ENCODE measurements around the gene TBC1D9B. TPM values are rescaled to one million over a fixed set of nuclear protein-coding genes. Genes with fewer than 3 reads are reported as not detected.

TBC1D9B gene
- total and polyA plus RNA-seq, 2 experiments from 2014 or later = 77.0 to 97.3 TPM

DNA sequence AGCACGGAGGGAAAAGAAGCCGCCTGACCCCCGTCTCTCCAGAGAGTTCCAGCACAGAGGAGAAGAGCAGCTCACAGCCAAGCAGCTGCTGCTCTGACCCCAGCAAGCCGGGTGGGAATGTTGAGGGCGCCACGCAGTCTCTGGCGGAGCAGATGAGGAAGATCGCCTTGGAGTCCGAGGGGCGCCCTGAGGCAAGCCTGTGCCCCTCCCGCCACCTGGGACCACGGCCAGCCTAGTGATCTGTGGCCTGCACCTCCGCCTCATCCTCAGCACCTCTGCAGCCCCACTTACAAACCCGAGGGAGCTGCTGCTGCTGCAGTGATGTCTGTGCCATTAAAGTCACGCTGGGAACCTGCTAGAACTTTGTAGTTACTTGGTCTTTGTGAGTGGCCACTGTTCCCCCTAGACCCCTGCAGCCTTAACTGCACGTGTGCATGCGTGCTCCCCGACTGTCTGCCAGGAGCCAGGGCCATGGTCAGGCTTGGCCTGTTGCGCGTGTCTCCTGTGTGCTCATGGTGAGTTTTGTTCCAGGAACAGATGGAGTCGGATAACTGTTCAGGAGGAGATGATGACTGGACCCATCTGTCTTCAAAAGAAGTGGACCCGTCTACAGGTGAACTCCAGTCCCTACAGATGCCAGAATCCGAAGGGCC, 74.5 kb downstream of the TBC1D9B start:
- 90% methylated on average over 23 of the region's 23 CpGs for WGBS (ENCODE audit: low lambda C conversion rate, missing lambda C conversion rate)
- DNase-seq (ENCODE audit: low spot score) = no peak
- Histone ChIP-seq H3K27ac (no peak overlapping the region), H3K4me2 (no peak overlapping the region), H3K4me3 (no peak overlapping the region), H3K27me3 (no peaks in the 10 kb centered on the region), H3K9me3 (ENCODE audit: low read depth) (no peaks in the 10 kb centered on the region), H3K9me2 (replicated peaks; ENCODE audit: insufficient read depth) (no peaks in the 10 kb centered on the region), H2AFZ (no peak overlapping the region), H4K20me1 (ENCODE audit: insufficient read depth, poor library complexity, severe bottlenecking) (peaks cover 39% of the 10 kb centered on the region), H3K4me1 (ENCODE audit: insufficient read depth) (no peaks in the 10 kb centered on the region), H3K79me2 (peaks cover 12% of the 10 kb centered on the region), H3K36me3 (replicated peaks; ENCODE audit: insufficient read depth, low read depth) (peaks cover 10% of the 10 kb centered on the region)
- TF ChIP-seq, protein P1, sequence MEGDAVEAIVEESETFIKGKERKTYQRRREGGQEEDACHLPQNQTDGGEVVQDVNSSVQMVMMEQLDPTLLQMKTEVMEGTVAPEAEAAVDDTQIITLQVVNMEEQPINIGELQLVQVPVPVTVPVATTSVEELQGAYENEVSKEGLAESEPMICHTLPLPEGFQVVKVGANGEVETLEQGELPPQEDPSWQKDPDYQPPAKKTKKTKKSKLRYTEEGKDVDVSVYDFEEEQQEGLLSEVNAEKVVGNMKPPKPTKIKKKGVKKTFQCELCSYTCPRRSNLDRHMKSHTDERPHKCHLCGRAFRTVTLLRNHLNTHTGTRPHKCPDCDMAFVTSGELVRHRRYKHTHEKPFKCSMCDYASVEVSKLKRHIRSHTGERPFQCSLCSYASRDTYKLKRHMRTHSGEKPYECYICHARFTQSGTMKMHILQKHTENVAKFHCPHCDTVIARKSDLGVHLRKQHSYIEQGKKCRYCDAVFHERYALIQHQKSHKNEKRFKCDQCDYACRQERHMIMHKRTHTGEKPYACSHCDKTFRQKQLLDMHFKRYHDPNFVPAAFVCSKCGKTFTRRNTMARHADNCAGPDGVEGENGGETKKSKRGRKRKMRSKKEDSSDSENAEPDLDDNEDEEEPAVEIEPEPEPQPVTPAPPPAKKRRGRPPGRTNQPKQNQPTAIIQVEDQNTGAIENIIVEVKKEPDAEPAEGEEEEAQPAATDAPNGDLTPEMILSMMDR (IDR thresholded peaks at IDR 0.05; ENCODE audit: poor library complexity) = no peak
- TF ChIP-seq EZH2phosphoT487 (IDR thresholded peaks at IDR 0.05; ENCODE audit: low read depth, severe bottlenecking, unreplicated experiment) (no peak), EZH2 (IDR thresholded peaks at IDR 0.05; ENCODE audit: borderline replicate concordance) (no peak)

DNA sequence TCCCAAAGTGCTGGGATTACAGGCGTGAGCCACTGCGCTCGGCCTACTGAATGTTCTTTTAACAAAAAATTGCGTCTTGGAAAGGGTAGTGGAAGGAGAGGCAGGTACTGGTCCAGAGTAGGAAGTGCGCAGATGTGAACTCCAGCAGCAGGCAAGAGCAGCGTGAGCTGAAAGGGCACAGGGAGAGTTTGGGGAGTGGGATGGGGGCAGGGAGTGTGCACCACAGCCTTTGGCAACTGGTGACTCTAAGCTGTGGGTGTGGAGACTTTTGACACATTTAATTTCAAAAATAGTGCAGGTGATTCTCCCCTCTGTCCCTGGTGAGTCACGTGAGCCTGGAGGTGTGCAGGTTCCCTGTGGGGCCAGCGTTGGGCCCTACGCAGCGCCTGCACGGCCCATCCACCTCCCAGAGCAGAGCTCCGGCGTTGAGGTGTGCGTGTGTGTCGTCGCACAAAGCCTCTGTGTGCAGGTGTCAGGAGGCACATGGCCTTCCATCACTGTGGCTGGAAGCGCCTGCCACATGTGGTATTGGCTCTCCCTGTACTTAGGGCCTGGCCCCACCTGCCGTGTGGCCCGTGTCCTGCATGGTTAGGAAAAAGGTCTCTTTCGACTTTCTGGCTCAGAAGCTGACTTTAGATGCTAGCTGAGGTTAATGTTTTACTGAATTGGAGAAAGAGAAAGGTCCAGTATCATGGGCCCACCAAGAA, 75.5 kb downstream of the TBC1D9B start:
- no peak overlapping the region for H2AFZ ChIP-seq
- peak; percentile 30 for DNase-seq (ENCODE audit: low spot score)
- H3K36me3 ChIP-seq (replicated peaks; ENCODE audit: insufficient read depth, low read depth) = peaks cover 10% of the 10 kb centered on the region
- no peaks in the 10 kb centered on the region for H3K9me2 ChIP-seq (replicated peaks; ENCODE audit: insufficient read depth)
- TF ChIP-seq, protein P1 (IDR thresholded peaks at IDR 0.05; ENCODE audit: poor library complexity) = no peak
- TF ChIP-seq EZH2phosphoT487 (IDR thresholded peaks at IDR 0.05; ENCODE audit: low read depth, severe bottlenecking, unreplicated experiment) = no peak
- TF ChIP-seq EZH2 (IDR thresholded peaks at IDR 0.05; ENCODE audit: borderline replicate concordance) = no peak
- H4K20me1 ChIP-seq (ENCODE audit: insufficient read depth, poor library complexity, severe bottlenecking) = peaks cover 41% of the 10 kb centered on the region
- no peaks in the 10 kb centered on the region for H3K9me3 ChIP-seq (ENCODE audit: low read depth)
- no peaks in the 10 kb centered on the region for H3K4me1 ChIP-seq (ENCODE audit: insufficient read depth)
- H3K27ac ChIP-seq = no peak overlapping the region
- H3K27me3 ChIP-seq = no peaks in the 10 kb centered on the region
- H3K4me2 ChIP-seq = no peak overlapping the region
- no peak overlapping the region for H3K4me3 ChIP-seq
- 95% methylated on average over 20 of the region's 20 CpGs for WGBS (ENCODE audit: low lambda C conversion rate, missing lambda C conversion rate)
- peaks cover 12% of the 10 kb centered on the region for H3K79me2 ChIP-seq

DNA sequence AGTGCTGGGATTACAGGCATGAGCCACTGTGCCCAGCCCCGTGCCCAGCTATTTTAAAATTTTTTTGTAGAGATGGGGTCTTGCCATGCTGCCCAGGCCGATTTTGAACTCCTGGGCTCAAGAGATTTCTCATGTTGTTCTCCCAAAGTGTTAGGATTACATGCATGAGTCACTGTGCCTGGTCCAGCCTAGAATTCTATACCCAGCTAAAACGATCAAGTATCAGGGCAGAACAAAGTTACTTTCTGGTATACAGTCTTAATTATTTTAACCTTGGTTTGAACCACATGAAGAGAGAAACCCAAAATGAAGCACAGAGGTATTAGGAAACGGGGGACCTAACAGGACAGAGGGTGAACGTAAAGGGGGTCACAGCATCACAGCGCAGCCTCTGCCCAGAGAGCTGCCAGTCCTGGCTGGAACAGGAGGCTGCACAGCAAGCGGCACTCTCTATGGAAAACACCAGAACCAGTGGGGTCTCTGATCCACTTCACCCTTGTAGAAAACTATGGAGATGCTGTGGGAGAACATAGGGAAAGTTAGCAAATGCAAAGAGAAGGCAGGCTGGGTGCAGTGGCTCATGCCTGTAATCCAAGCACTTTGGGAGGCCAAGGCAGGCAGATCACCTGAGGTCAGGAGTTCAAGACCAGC, 76.8 kb downstream of the TBC1D9B start:
- H3K9me3 ChIP-seq (ENCODE audit: low read depth) = no peaks in the 10 kb centered on the region
- peak overlapping the region; percentile 26 for H3K27ac ChIP-seq
- H2AFZ ChIP-seq = no peak overlapping the region
- no peaks in the 10 kb centered on the region for H3K4me1 ChIP-seq (ENCODE audit: insufficient read depth)
- DNase-seq (ENCODE audit: low spot score) = no peak
- no peak overlapping the region for H3K4me2 ChIP-seq
- TF ChIP-seq EZH2phosphoT487 (IDR thresholded peaks at IDR 0.05; ENCODE audit: low read depth, severe bottlenecking, unreplicated experiment) (no peak), EZH2 (IDR thresholded peaks at IDR 0.05; ENCODE audit: borderline replicate concordance) (no peak)
- TF ChIP-seq, protein P1 (IDR thresholded peaks at IDR 0.05; ENCODE audit: poor library complexity) = no peak
- no peaks in the 10 kb centered on the region for H3K9me2 ChIP-seq (replicated peaks; ENCODE audit: insufficient read depth)
- H4K20me1 ChIP-seq (ENCODE audit: insufficient read depth, poor library complexity, severe bottlenecking) = peaks cover 48% of the 10 kb centered on the region
- H3K27me3 ChIP-seq = no peaks in the 10 kb centered on the region
- H3K79me2 ChIP-seq = peaks cover 15% of the 10 kb centered on the region
- WGBS (ENCODE audit: low lambda C conversion rate, missing lambda C conversion rate) = 98% methylated on average over 7 of the region's 7 CpGs
- H3K36me3 ChIP-seq (replicated peaks; ENCODE audit: insufficient read depth, low read depth) = peaks cover 7% of the 10 kb centered on the region
- H3K4me3 ChIP-seq = no peak overlapping the region

Data from hepatocyte (in vitro differentiated cells).